Measurements from ENCODE around the gene DIAPH2.
"Not testable (repeated sequence)": the region's sequence is repeated elsewhere in the genome, so short reads cannot be mapped to it uniquely, and the experiment has no call there.

The DIAPH2 gene

DNA sequence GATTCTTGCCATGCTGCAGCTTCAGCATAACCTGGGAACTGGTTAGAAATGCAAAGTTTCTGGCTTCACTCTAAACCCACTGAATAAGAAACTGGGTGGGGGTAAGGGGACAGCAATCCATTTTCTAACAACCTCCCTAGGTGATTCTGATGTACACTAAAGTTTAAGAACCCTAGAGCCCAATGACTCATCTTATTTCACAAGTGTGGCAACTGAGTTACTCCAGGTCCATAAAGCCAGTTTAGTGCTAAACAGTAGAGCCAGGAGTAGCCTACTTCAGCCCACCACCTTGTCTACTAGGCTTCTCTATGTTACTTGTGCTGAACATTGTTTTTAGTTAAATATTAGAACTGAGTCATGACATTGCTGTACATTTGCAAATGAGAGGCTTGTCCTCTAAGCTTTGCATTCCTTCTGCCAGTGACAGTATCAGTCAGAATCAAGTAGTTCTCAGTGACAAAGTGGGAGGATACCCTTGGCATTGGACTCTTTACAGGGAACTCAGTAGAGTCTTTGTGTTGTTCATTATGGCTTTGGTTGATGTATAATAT, 717.0 kb downstream of the DIAPH2 start:
- no peak for DNase-seq

- no peak for DNase-seq
Measured at GRCh38 chrX:97402333-97402732, 717.7 kb downstream of the DIAPH2 start.

GRCh38 chrX:97402903-97403302, 718.3 kb downstream of the DIAPH2 start:
- DNase-seq: no peak

DNA sequence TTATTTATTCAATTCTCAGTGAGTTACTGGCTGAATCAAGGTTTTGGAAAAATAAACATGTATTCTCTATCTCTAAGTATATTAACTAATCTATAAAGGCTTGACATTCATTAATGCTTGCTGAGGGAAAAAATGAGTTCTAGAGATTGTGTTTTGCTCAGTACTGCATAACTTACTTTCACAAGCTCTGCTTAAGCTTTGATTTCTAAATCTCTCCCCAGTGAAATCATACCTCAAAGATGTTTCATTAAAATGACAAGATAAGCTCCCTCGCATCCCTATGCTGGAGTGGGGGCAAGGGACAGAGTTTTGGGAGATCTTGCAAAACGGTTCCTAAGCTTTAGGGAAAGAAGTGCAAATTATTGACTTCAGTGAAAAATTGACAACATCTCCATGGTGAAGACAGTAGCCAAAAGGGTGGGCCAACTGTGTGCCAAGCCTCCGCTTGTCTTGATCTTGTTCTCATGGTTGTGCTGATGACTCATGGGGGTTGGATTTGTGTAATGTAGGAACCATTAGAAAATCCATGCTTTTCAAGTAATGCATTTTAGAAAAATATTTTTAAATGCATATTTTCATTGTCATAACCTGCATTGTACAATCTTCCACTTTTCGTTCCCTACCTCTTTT, 720.5 kb downstream of the DIAPH2 start:
- no peak for DNase-seq

DNA sequence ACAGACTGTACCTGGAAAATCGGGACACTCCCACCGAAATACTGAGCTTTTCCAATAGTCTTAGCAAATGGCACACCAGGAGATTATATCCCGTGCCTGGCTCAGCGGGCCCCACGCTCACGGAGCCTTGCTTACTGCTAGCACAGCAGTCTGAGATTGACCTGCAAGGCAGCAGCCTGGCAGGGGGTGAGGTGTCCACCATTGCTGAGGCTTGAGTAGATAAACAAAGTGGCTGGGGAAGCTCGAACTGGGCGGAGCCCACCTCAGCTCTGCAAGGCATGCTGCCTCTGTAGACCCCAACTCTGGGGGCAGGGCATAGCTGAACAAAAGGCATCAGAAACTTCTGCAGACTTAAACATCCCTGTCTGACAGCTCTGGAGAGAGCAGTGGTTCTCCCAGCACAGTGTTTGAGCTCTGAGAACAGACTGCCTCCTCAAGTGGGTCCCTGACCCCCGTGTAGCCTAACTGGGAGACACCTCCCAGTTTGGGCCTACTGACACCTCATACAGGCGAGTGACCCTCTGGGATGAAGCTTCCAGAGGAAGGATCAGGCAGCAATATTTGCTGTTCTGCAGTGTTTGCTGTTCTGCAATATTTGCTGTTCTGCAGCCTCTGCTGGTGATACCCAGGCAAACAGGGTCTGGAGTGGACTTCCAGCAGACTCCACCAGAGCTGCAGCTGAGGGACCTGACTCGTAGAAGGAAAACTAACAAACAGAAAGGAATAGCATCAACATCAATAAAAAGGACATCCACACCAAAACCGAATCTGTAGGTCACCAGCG, 725.2 kb downstream of the DIAPH2 start:
- not testable (repeated sequence) for DNase-seq

DNA sequence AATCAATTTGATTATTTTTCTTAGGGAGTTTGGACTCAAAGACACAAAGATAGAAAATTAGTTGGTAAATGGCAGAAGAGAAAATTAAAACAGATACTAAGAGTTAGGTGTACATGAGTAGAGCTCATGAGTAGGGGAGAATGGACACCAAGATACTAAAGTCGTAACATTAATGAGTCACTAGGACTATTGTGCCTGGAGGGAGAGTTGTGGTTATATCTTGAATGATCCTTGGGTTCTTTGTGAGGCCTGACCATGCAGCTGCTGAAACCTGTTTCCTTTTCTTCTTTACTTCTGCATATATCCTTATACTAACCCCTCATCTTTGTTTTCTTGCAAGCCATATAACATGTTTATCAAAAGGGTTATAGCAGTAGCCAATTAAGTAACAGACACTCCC, 731.8 kb downstream of the DIAPH2 start:
- DNase-seq: no peak

DNA sequence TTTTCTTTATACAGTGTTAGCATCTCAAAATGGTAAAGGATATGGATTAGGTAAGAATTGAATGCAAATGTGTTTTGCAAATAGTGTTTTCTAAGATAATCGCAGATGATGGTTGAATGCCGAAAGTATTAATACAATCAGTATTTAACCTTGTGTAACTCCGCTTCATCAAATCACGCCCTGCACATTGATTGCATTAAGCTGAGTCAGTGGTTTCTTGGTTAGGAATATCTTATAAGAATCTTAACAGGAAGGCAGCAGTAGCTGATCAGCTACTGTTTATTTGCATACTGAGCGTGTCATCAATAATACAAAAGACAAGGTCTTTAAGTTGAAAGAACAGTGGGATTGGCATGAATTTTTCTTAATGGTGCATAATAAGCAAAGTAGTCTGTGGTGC, 744.5 kb downstream of the DIAPH2 start:
- DNase-seq: no peak

DNA sequence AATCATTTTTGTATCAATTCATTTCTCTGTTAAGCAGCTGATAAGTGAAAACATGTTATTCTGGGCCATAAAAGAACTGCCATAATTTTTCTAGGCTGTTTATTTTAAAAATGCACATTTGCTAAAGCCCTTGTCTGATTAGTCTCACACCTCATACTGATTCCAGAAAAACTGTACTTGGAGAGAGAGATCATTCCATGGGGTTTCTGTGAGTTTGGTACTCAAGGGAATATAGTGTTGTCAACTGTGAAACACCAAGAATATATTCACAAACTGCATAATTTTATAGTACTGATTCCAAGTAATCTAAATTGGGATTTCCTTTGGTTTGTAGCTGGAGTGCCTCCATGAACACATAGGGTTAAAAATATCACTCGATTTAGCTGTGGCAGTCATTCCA, 746.6 kb downstream of the DIAPH2 start:
- DNase-seq: no peak

GRCh38 chrX:97446298-97446882, 761.7 kb downstream of the DIAPH2 start:
- DNase-seq: no peak

- no peak for DNase-seq
Measured at GRCh38 chrX:97447306-97447705, 762.7 kb downstream of the DIAPH2 start.

GRCh38 chrX:97452283-97452682, 767.6 kb downstream of the DIAPH2 start:
- no peak for DNase-seq

DNA sequence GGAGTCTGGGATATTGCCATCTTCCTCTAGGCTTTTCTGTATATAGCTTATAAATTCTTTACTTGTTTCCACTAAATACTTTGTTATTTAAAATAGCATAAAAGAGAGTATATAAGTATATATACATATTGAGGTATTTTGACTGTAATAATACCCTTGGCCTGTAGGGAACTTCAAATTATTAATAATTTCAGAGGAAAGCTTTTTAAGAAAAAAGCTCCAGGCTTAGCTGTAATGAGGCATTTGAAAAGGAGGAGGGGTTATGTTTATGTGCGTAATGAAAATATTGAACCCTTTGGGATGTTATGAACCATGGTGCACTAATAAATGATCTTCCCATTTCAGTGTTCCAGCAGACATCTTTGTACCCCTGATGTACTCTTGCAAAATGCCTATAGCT, 777.1 kb downstream of the DIAPH2 start:
- no peak for DNase-seq

- DNase-seq: no peak
Measured at GRCh38 chrX:97471071-97471470, 786.4 kb downstream of the DIAPH2 start.

- DNase-seq: no peak
Measured at GRCh38 chrX:97474933-97475332, 790.3 kb downstream of the DIAPH2 start.

- DNase-seq: no peak
Measured at GRCh38 chrX:97479106-97479890, 794.7 kb downstream of the DIAPH2 start.

- DNase-seq: no peak
Measured at GRCh38 chrX:97481228-97481627, 796.6 kb downstream of the DIAPH2 start.

DNA sequence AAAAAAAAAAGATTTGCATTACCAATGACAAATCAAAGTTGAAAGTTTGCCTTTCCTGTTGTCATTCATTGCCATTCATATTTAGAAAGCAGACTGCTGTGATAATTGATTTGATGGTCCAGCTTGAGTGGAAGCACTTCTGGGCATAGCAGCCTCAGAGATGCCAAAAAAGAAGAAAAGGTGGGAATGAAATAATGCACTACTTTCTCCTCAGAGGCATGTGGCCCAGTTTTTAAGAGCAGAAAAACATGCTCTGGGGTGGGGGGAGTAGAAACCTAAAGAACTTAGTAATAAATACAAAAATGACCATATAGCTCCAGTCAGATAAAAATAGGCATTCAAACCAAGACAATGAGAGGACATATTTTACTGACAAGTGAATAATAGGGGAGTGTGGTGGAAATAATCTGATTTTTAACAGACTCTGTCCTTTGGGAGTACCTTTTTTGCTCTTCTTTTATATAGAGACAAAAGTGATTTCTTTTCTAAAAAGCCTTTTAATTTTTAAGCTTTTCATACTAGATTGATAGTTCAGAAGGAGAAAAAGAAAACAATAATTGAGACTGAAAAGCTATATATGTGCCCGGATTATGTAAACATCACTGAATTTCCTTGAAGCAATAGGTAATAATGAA, 798.1 kb downstream of the DIAPH2 start:
- no peak for DNase-seq

DNA sequence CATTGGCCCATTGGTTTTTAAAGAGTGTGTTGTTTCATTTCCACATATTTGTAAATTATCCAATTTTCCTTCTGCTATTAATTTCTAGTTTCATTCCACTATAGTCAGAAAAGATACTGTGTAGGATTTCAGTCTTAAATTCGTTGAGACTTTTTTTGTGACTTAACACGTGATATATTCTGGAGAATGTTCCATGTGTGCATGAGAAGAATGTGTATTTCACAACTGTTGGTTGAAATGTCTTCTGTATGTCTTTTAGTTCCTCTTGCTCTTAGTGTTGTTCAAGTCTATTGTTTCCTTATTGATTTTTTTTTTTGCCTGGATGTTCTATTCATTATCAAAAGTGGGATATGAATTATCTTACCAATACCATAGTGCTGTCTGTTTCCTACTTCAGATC, 806.0 kb downstream of the DIAPH2 start:
- no peak for DNase-seq

- no peak for DNase-seq
Measured at GRCh38 chrX:97494756-97495372, 810.2 kb downstream of the DIAPH2 start.

DNA sequence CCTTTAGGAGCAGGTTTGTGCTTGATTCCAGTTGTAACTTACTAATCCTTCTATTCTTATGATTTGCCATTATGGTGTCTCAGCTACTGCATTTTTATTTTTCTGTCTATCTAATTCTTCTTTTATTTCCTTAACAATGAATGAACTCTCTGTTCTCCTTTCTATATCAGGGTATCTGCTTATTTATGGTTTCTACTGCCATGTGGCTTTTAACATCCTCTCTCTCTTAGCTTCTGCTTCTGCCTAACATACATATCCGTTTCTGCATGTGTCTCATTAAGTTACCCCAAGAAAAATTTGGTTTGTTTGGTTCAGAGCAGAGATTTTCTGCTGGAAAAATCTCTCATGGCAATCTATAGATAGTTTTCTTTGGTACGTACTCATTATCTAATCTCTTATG, 813.5 kb downstream of the DIAPH2 start:
- DNase-seq: no peak

GRCh38 chrX:97504431-97504830, 819.8 kb downstream of the DIAPH2 start:
- DNase-seq: no peak

DNA sequence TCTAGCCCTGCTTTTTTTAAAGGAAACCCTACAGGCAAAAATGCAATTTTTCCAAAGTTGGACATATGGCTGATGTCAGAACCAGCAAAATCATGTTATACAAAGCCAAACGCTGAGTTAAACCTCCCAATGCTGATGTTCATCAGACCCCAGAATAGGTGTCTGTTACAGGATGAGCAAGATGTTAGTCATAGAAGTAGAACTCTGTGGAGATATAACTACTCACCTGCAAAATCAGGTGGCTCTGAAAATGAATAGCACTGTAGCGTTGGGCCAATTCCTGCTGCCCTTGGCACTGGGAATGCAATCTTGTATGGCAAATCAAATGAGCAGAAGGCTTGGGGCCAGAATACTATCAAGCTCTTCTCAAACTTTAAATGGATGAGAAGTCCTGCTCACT, 833.1 kb downstream of the DIAPH2 start:
- DNase-seq: no peak

Measured in NCI-H524 treated with DMSO at 0.1 percent for 48 hours (cell line).